IMR-90 (cell line): ENCODE measurements around the gene RHBDF2.

Experiments used
- BHLHE40 ChIP-seq: fragments of 150-350 bp; IDR thresholded peaks from 2 replicates; pipeline ENCODE4 v1.6.1; 2016; ENCODE audit warnings: mild to moderate bottlenecking, low read depth, low read length
- CEBPB ChIP-seq: IDR thresholded peaks from 2 replicates; pipeline ENCODE4 v1.6.1; 2012; ENCODE audit warnings: low read depth, low read length, improper control_type of control experiment
- CHD1 ChIP-seq: IDR thresholded peaks from 2 replicates; pipeline ENCODE4 v1.6.1; 2012; ENCODE audit warnings: low read depth, low read length, improper control_type of control experiment
- MAFK ChIP-seq: IDR thresholded peaks from 2 replicates; pipeline ENCODE4 v1.6.1; 2012; ENCODE audit warnings: low read depth, low read length, improper control_type of control experiment
- MAZ ChIP-seq: IDR thresholded peaks from 2 replicates; pipeline ENCODE4 v1.6.1; 2012; ENCODE audit warnings: low read depth, mild to moderate bottlenecking, low read length, improper control_type of control experiment, moderate library complexity, borderline replicate concordance
- MXI1 ChIP-seq: IDR thresholded peaks from 2 replicates; pipeline ENCODE4 v1.6.1; 2012; ENCODE audit warnings: low read depth, mild to moderate bottlenecking, low read length, moderate library complexity, borderline replicate concordance
- POLR2A ChIP-seq: IDR thresholded peaks from 2 replicates; pipeline ENCODE4 v1.6.1; 2012; ENCODE audit warnings: mild to moderate bottlenecking, low read depth, low read length
- RAD21 ChIP-seq: IDR thresholded peaks from 2 replicates; pipeline ENCODE4 v1.6.1; 2012; ENCODE audit warnings: low read length, improper control_type of control experiment
- RCOR1 ChIP-seq: IDR thresholded peaks from 2 replicates; pipeline ENCODE4 v1.6.1; 2012; ENCODE audit warnings: mild to moderate bottlenecking, low read length, improper control_type of control experiment; ENCODE audit not compliant: insufficient replicate concordance
- RFX5 ChIP-seq: IDR thresholded peaks from 2 replicates; pipeline ENCODE4 v1.8.0; 2012; ENCODE audit warnings: low read depth, mild to moderate bottlenecking, low read length, moderate library complexity
- SMC3 ChIP-seq: fragments of 150-350 bp; IDR thresholded peaks from 2 replicates; pipeline ENCODE4 v1.6.1; 2016; ENCODE audit warnings: low read depth, mild to moderate bottlenecking, antibody characterized with exemption, low read length, moderate library complexity
- TF ChIP-seq, protein P1 (sequence below): conservative IDR thresholded peaks from 2 replicates; pipeline ENCODE4 v1.5.1; 2012; ENCODE audit warnings: mild to moderate bottlenecking, low read depth, low read length, improper control_type of control experiment
- TF ChIP-seq, protein P2 (sequence below): fragments of 150-350 bp; IDR thresholded peaks from 2 replicates; pipeline ENCODE4 v1.6.1; 2016; ENCODE audit warnings: low read depth, mild to moderate bottlenecking, low read length, moderate library complexity, borderline replicate concordance

- TF ChIP-seq, protein P1, sequence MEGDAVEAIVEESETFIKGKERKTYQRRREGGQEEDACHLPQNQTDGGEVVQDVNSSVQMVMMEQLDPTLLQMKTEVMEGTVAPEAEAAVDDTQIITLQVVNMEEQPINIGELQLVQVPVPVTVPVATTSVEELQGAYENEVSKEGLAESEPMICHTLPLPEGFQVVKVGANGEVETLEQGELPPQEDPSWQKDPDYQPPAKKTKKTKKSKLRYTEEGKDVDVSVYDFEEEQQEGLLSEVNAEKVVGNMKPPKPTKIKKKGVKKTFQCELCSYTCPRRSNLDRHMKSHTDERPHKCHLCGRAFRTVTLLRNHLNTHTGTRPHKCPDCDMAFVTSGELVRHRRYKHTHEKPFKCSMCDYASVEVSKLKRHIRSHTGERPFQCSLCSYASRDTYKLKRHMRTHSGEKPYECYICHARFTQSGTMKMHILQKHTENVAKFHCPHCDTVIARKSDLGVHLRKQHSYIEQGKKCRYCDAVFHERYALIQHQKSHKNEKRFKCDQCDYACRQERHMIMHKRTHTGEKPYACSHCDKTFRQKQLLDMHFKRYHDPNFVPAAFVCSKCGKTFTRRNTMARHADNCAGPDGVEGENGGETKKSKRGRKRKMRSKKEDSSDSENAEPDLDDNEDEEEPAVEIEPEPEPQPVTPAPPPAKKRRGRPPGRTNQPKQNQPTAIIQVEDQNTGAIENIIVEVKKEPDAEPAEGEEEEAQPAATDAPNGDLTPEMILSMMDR: no peak
- TF ChIP-seq SMC3: no peak
- TF ChIP-seq RFX5: no peak
- no peak for TF ChIP-seq POLR2A
- no peak for TF ChIP-seq MAFK
- TF ChIP-seq MXI1: no peak
- no peak for TF ChIP-seq RCOR1
- no peak for TF ChIP-seq RAD21
- TF ChIP-seq BHLHE40: no peak
- TF ChIP-seq, protein P2, sequence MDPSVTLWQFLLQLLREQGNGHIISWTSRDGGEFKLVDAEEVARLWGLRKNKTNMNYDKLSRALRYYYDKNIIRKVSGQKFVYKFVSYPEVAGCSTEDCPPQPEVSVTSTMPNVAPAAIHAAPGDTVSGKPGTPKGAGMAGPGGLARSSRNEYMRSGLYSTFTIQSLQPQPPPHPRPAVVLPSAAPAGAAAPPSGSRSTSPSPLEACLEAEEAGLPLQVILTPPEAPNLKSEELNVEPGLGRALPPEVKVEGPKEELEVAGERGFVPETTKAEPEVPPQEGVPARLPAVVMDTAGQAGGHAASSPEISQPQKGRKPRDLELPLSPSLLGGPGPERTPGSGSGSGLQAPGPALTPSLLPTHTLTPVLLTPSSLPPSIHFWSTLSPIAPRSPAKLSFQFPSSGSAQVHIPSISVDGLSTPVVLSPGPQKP: no peak
- TF ChIP-seq CEBPB: no peak
- TF ChIP-seq CHD1: no peak
- TF ChIP-seq MAZ: no peak
Measured at GRCh38 chr17:76478097-76478496, 23.1 kb downstream of the RHBDF2 start.
